Gastrocnemius medialis (tissue), 4 donors: ENCODE measurements around the gene ALDH3A1. TPM values are rescaled to one million over a fixed set of nuclear protein-coding genes. Genes with fewer than 3 reads are reported as not detected.

Experiments used
- ATAC-seq, 2 donors: fragments of 150-250 bp; one replicate each; pipeline ENCODE4 v1.9.1; 2016
- DNase-seq, 2 donors: peaks; one replicate each; pipeline ENCODE4 v3.0.0-alpha.2; 2019
- H3K27ac ChIP-seq, 4 donors: fragments of 200-600 bp; sonication (generic); 1 replicate in 1 of 4; 2 replicates in 3 of 4; pipeline ENCODE4 v1.5.1; 2016 to 2018; ENCODE audit warnings: mild to moderate bottlenecking in 2 of 4, moderate library complexity in 1 of 4
- H3K27me3 ChIP-seq, 3 donors: fragments of 200-600 bp; sonication (generic) in 2 of 3; 1 replicate in 1 of 3; 2 replicates in 2 of 3; pipeline versions ENCODE4 v1.5.1 to v1.6.0; 2016 to 2019; ENCODE audit warnings: mild to moderate bottlenecking in 1 of 3, moderate library complexity in 1 of 3
- H3K36me3 ChIP-seq, 2 donors: fragments of 200-600 bp; sonication (generic) in 1 of 2; one replicate each; pipeline ENCODE4 v1.5.1; 2017 to 2018
- H3K4me1 ChIP-seq, 2 donors: fragments of 200-600 bp; sonication (generic) in 1 of 2; one replicate each; pipeline ENCODE4 v1.5.1; 2016 to 2017; ENCODE audit warnings: mild to moderate bottlenecking in 2 of 2
- H3K4me3 ChIP-seq, 4 donors: fragments of 200-600 bp; sonication (generic) in 3 of 4; 1 replicate in 1 of 4; 2 replicates in 3 of 4; pipeline ENCODE4 v1.5.1; 2016 to 2019; ENCODE audit warnings: mild to moderate bottlenecking in 2 of 4
- H3K9me3 ChIP-seq, 3 donors: fragments of 200-600 bp; sonication (generic) in 2 of 3; 1 replicate in 1 of 3; 2 replicates in 2 of 3; pipeline ENCODE4 v1.5.1; 2016 to 2019
- POLR2A ChIP-seq, 2 donors: fragments of 450-650 bp; IDR thresholded peaks; one replicate each; pipeline ENCODE4 v1.6.1; 2017; ENCODE audit warnings: antibody characterized with exemption in 2 of 2, mild to moderate bottlenecking in 2 of 2, moderate library complexity in 2 of 2
- in situ Hi-C, 4 donors: fragments of 200-750 bp; cut with MboI; loops; one replicate each; pipeline versions ENCODE4 v1.15.0 to v1.8.0; 2017; ENCODE audit warnings: low sequenced_read_pairs in 4 of 4
- intact Hi-C: fragments of 100-400 bp; cut with DNase I; formaldehyde crosslinking; loops from one replicate; pipeline ENCODE4 v1.15.1; 2023; ENCODE audit warnings: low total_unique reads
- total RNA-seq, 4 donors: library from RNA; depleted of rRNA; stranded (reverse); fragments of >200 nt; gene quantifications; one replicate each; pipeline versions ENCODE4 v1.1.0 to v1.2.3, GENCODE V29; 2016
- TF ChIP-seq, protein P1 (sequence below), 5 experiments: fragments of 450-650 bp in 3 of 5; fragments of 200-600 bp in 2 of 5; sonication (generic) in 2 of 5; IDR thresholded peaks in 4 of 5; conservative IDR thresholded peaks in 1 of 5; 1 replicate in 4 of 5; 2 replicates in 1 of 5; pipeline ENCODE4 v1.5.1; 2016 to 2019; ENCODE audit warnings: antibody characterized with exemption in 5 of 5, mild to moderate bottlenecking in 3 of 5, moderate library complexity in 3 of 5

The ALDH3A1 gene
- total RNA-seq, 4 donors from 2014 or later: 0.18 to 0.23 TPM; not detected in 2

DNA sequence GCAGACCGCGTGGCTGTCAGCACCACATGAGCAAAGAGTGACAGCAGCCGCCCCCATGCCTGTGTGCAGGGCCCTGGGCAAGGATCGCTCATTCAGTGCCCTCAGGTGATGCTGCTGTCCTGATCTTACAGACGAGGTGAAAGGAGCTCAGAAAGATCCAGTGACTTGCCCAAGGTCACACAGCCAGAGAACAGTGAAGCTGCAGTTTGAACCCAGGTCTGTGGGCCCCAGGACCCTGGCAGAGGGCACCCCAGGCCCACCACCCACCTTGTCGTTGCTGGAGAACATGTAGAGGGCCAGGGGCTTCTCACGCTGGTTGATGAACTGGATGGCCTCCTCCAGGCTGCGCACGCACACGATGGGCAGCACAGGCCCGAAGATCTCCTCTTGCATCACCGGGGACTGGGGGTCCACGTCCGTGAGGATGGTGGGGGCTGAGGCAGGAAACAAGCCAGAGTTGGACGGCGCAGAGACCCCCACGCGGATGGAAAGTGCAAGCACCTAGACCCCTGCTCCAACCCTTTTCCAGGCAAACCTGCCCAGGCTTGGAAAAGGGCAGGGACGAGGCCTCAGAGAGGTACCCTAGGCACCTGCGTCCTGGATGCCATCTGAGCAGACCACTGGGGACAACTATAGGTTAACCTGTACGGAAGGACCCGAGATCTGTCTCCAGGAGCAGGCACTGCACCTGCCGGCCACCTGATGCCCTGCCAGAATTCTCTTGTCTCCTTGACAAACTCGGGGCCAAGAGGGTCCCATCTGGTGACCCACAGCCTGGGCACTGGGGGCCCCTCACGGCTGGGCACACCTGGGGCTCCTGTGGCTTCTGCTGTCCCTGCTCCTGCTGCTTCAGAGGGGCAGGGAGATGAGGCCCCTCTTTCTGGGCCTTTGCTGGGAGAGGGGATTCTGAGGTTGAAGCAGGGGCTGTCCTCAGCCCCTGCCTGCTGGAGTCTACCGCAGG lies 8.6 kb downstream of the ALDH3A1 start:
- no peak overlapping the region for H3K27ac ChIP-seq
- intact Hi-C loops (no loop called here), in situ Hi-C loops (loop anchor here in 2 of 4 donors (10.0 kb wide), 2 partner anchors 65 to 75 kb away; no protein-coding TSS in a partner anchor)
- ATAC-seq (no peak), DNase-seq (no peak)
- no peak overlapping the region for H3K4me3 ChIP-seq
- no peaks in the 10 kb centered on the region for H3K9me3 ChIP-seq
- no peaks in the 10 kb centered on the region for H3K4me1 ChIP-seq
- no peaks in the 10 kb centered on the region for H3K27me3 ChIP-seq
- no peaks in the 10 kb centered on the region for H3K36me3 ChIP-seq
- no peak for TF ChIP-seq POLR2A (IDR thresholded peaks at IDR 0.05)
- TF ChIP-seq, protein P1, sequence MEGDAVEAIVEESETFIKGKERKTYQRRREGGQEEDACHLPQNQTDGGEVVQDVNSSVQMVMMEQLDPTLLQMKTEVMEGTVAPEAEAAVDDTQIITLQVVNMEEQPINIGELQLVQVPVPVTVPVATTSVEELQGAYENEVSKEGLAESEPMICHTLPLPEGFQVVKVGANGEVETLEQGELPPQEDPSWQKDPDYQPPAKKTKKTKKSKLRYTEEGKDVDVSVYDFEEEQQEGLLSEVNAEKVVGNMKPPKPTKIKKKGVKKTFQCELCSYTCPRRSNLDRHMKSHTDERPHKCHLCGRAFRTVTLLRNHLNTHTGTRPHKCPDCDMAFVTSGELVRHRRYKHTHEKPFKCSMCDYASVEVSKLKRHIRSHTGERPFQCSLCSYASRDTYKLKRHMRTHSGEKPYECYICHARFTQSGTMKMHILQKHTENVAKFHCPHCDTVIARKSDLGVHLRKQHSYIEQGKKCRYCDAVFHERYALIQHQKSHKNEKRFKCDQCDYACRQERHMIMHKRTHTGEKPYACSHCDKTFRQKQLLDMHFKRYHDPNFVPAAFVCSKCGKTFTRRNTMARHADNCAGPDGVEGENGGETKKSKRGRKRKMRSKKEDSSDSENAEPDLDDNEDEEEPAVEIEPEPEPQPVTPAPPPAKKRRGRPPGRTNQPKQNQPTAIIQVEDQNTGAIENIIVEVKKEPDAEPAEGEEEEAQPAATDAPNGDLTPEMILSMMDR (IDR thresholded peaks at IDR 0.05 in 4 of 5, conservative IDR thresholded peaks at IDR 0.05 in 1 of 5): no peak

DNA sequence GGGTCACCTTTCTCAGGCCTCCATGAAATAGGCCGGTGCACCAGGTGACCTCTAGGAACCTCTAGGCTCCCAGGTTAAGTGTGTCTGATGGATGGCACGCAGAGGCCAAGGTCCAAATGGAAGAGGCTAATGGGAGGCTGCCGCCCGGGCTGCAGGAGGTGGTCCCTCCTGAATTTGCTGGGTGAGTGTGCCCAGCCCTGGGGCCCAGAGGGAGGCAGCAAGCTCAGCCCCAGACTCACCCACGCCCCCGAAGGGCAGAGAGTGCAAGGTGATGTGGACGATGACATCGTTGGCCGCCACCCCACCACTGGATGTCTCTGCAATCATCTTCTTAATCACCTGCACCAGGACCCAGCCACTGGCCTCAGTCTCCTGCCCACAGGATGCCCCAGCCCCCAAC lies 9.3 kb downstream of the ALDH3A1 start:
- in situ Hi-C loops (loop anchor here in 2 of 4 donors (10.0 kb wide), 2 partner anchors 64 to 74 kb away; no protein-coding TSS in a partner anchor), intact Hi-C loops (no loop called here)
- no peak overlapping the region for H3K4me3 ChIP-seq
- H3K9me3 ChIP-seq: no peaks in the 10 kb centered on the region
- no peak for ATAC-seq
- H3K27ac ChIP-seq: no peak overlapping the region
- no peaks in the 10 kb centered on the region for H3K27me3 ChIP-seq
- no peaks in the 10 kb centered on the region for H3K4me1 ChIP-seq
- TF ChIP-seq, protein P1 (IDR thresholded peaks at IDR 0.05 in 4 of 5, conservative IDR thresholded peaks at IDR 0.05 in 1 of 5): no peak
- TF ChIP-seq POLR2A (IDR thresholded peaks at IDR 0.05): no peak
- no peak for DNase-seq
- H3K36me3 ChIP-seq: no peaks in the 10 kb centered on the region

DNA sequence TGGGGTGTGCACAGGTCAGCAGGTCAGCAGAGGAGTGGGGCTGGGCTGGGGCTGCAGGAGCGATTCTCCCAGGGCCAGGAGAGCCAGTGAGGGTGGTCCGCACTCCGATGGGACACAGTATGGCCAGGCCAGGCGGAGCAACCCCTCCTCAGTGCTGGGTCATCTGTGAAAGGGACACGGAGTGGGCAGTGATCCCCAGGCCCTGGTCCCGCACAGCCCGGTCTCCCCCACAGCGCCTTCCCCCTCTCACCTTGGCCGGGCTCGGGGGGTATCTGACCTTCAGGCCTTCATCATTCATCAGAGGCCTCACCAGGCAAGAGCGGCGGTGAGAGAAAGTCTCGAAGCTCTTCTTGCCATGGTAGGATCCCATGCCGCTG lies 10.0 kb downstream of the ALDH3A1 start:
- Histone ChIP-seq H3K9me3 (no peaks in the 10 kb centered on the region), H3K27me3 (no peaks in the 10 kb centered on the region), H3K4me1 (no peaks in the 10 kb centered on the region), H3K4me3 (no peak overlapping the region), H3K36me3 (no peaks in the 10 kb centered on the region), H3K27ac (no peak overlapping the region)
- in situ Hi-C loops (loop anchor here in 2 of 4 donors (10.0 kb wide), 2 partner anchors 63 to 73 kb away; no protein-coding TSS in a partner anchor), intact Hi-C loops (no loop called here)
- DNase-seq: no peak
- TF ChIP-seq, protein P1 (IDR thresholded peaks at IDR 0.05 in 4 of 5, conservative IDR thresholded peaks at IDR 0.05 in 1 of 5): no peak
- no peak for TF ChIP-seq POLR2A (IDR thresholded peaks at IDR 0.05)
- ATAC-seq: no peak

DNA sequence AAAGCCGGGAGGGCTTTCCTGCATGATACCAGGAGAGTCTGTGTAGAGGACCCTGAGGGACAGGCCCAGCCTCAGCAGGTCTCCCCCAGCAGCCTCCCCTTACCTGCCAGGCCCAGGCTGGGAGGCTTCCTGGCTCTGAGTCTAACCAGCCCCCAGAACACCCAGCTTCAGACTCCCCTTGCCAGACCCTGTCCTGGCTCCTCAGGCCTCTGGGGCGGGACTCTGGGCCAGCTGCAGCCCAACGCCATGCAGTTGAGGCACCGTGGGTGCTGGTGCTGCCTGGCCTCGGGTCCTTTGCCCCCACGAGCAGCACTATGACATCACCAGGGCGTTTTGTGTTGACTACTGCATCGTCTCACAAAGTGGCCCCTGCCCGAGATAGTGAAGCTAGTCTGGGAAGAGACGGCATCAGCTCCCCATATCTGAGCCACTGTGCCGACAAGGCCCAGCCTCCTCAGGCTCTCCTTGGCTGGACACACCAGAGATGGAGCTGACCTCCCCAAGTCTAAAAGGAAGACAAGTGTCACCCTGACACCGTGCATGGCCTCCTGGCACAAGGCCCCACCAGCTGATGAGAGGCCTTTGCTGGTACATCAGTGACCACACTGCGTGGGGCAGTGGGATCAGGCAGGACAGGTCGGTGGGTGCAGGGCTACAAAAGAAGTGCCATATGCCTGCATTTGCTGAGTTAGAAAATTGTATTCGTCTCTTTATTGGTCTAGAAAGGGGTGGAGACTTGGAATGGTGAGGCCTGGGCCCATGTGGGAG lies 10.6 kb downstream of the ALDH3A1 start:
- TF ChIP-seq POLR2A (IDR thresholded peaks at IDR 0.05): no peak
- TF ChIP-seq, protein P1 (IDR thresholded peaks at IDR 0.05 in 4 of 5, conservative IDR thresholded peaks at IDR 0.05 in 1 of 5): no peak
- ATAC-seq (no peak), DNase-seq (no peak)
- no peaks in the 10 kb centered on the region for H3K4me1 ChIP-seq
- no peak overlapping the region for H3K27ac ChIP-seq
- no peak overlapping the region for H3K4me3 ChIP-seq
- intact Hi-C loops (no loop called here), in situ Hi-C loops (loop anchor here in 2 of 4 donors (10.0 kb wide), 2 partner anchors 63 to 73 kb away; no protein-coding TSS in a partner anchor)
- H3K36me3 ChIP-seq: no peaks in the 10 kb centered on the region
- no peaks in the 10 kb centered on the region for H3K9me3 ChIP-seq
- H3K27me3 ChIP-seq: no peaks in the 10 kb centered on the region
